Activated B cell treated with CpG ODN at 0.5 μM for 24 hours (primary cell): ENCODE measurements around the gene TCTN2. TPM values are rescaled to one million over a fixed set of nuclear protein-coding genes. Genes with fewer than 3 reads are reported as not detected.

Experiments
- ATAC-seq: fragments of 200-7000 bp; cut with Tn5 transposase; one replicate; pipeline ENCODE4 v1.10.0; 2021; ENCODE audit warnings: low read depth, mild to moderate bottlenecking, moderate library complexity
- CTCF ChIA-PET: fragments of 350-600 bp; sonication (Branson Sonifier 250); formaldehyde crosslinking; loops from one replicate; lab custom pipeline; 2021; ENCODE audit warnings: antibody characterized with exemption; lab: Charles Lee
- POLR2A ChIA-PET: fragments of 350-600 bp; sonication (Branson Sonifier 250); formaldehyde crosslinking; loops from one replicate; lab custom pipeline; 2021; ENCODE audit warnings: antibody characterized with exemption; lab: Charles Lee
- DNase-seq: peaks from one replicate; pipeline ENCODE4 v3.0.0; 2022
- H3K27ac Mint-ChIP-seq: one replicate; pipeline ENCODE4 v1.8.0; 2020; ENCODE audit warnings: mixed read lengths
- H3K27me3 Mint-ChIP-seq: one replicate; pipeline ENCODE4 v1.8.0; 2021; ENCODE audit warnings: mixed read lengths
- H3K36me3 Mint-ChIP-seq: one replicate; pipeline ENCODE4 v1.8.0; 2021; ENCODE audit warnings: low read depth, mixed read lengths
- H3K4me1 Mint-ChIP-seq: one replicate; pipeline ENCODE4 v1.8.0; 2021; ENCODE audit warnings: mixed read lengths
- H3K4me3 Mint-ChIP-seq: one replicate; pipeline ENCODE4 v1.8.0; 2020; ENCODE audit warnings: mild to moderate bottlenecking, mixed read lengths
- H3K9me3 Mint-ChIP-seq: one replicate; pipeline ENCODE4 v1.8.0; 2020; ENCODE audit warnings: mixed read lengths
- intact Hi-C: fragments of 100-400 bp; cut with micrococcal nuclease; formaldehyde crosslinking; loops from one replicate; pipeline ENCODE4 v1.15.1; 2024
- total RNA-seq: library from RNA; stranded (reverse); gene quantifications from 2 replicates; pipeline ENCODE4 v1.2.3, GENCODE V29; 2022
- TF ChIP-seq, protein P1 (sequence below): fragments of 200-600 bp; IDR thresholded peaks from one replicate; pipeline ENCODE4 v1.8.0; 2022; ENCODE audit warnings: antibody characterized with exemption, mild to moderate bottlenecking

TCTN2 gene
- total RNA-seq, 1 donor from 2014 or later = 10.3 TPM

- H3K4me1 Mint-ChIP-seq = peaks cover 15% of the 10 kb centered on the region
- intact Hi-C loops = no loop called here
- ChIA-PET CTCF (no interaction called here), POLR2A (no interaction called here)
- no peaks in the 10 kb centered on the region for H3K27me3 Mint-ChIP-seq
- H3K27ac Mint-ChIP-seq = no peak overlapping the region
- H3K36me3 Mint-ChIP-seq = peaks cover 77% of the 10 kb centered on the region
- TF ChIP-seq, protein P1, sequence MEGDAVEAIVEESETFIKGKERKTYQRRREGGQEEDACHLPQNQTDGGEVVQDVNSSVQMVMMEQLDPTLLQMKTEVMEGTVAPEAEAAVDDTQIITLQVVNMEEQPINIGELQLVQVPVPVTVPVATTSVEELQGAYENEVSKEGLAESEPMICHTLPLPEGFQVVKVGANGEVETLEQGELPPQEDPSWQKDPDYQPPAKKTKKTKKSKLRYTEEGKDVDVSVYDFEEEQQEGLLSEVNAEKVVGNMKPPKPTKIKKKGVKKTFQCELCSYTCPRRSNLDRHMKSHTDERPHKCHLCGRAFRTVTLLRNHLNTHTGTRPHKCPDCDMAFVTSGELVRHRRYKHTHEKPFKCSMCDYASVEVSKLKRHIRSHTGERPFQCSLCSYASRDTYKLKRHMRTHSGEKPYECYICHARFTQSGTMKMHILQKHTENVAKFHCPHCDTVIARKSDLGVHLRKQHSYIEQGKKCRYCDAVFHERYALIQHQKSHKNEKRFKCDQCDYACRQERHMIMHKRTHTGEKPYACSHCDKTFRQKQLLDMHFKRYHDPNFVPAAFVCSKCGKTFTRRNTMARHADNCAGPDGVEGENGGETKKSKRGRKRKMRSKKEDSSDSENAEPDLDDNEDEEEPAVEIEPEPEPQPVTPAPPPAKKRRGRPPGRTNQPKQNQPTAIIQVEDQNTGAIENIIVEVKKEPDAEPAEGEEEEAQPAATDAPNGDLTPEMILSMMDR = no peak
- H3K4me3 Mint-ChIP-seq = no peak overlapping the region
- ATAC-seq (no peak), DNase-seq (no peak)
- H3K9me3 Mint-ChIP-seq = no peaks in the 10 kb centered on the region
Observed at GRCh38 chr12:123727878-123728277, 57.0 kb downstream of the TCTN2 start.

- ATAC-seq (no peak), DNase-seq (no peak)
- Mint-ChIP-seq H3K4me1 (peaks cover 3% of the 10 kb centered on the region), H3K36me3 (peaks cover 92% of the 10 kb centered on the region), H3K4me3 (no peak overlapping the region), H3K27ac (no peak overlapping the region), H3K9me3 (no peaks in the 10 kb centered on the region), H3K27me3 (no peaks in the 10 kb centered on the region)
- intact Hi-C loops = no loop called here
- TF ChIP-seq, protein P1 = no peak
- ChIA-PET POLR2A (no interaction called here), CTCF (no interaction called here)
Observed at GRCh38 chr12:123731596-123731995, 60.7 kb downstream of the TCTN2 start.

GRCh38 chr12:123732251-123732650 is 61.3 kb downstream of the TCTN2 start:
- Mint-ChIP-seq H3K36me3 (peaks cover 91% of the 10 kb centered on the region), H3K4me3 (no peak overlapping the region), H3K9me3 (no peaks in the 10 kb centered on the region), H3K27ac (no peak overlapping the region), H3K27me3 (no peaks in the 10 kb centered on the region), H3K4me1 (peaks cover 9% of the 10 kb centered on the region)
- CTCF ChIA-PET = no interaction called here
- DNase-seq (no peak), ATAC-seq (no peak)
- POLR2A ChIA-PET = no interaction called here
- TF ChIP-seq, protein P1 = no peak
- intact Hi-C loops = no loop called here

DNA sequence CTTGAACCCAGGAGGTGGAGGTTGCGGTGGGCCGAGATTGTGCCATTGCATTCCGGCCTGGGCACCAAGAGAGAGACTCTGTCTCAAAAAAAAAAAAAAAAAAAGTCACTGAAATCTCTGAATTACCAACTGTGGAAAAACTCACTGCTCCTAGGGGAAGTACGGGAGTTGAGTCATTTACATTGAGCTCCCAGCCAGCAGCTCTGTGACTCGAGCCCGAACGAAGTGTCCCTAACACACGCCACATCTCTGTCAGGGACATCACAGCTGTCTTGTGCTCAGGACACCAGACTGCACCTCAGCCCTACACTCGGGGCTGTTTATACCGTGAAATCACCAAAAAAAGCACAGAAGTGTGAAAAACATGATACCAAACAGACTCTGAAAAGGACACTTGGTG is 62.3 kb downstream of the TCTN2 start:
- ChIA-PET POLR2A (interaction anchor here (0.7 to 1.4 kb wide), 2 partner anchors 12 to 20 kb away, joined by 3 to 6 read pairs; no protein-coding TSS in a partner anchor), CTCF (no interaction called here)
- no peaks in the 10 kb centered on the region for H3K27me3 Mint-ChIP-seq
- H3K36me3 Mint-ChIP-seq = peaks cover 90% of the 10 kb centered on the region
- ATAC-seq (no peak), DNase-seq (no peak)
- no peaks in the 10 kb centered on the region for H3K9me3 Mint-ChIP-seq
- no peak overlapping the region for H3K27ac Mint-ChIP-seq
- intact Hi-C loops = no loop called here
- peaks cover 17% of the 10 kb centered on the region for H3K4me1 Mint-ChIP-seq
- H3K4me3 Mint-ChIP-seq = no peak overlapping the region
- TF ChIP-seq, protein P1 = no peak

DNA sequence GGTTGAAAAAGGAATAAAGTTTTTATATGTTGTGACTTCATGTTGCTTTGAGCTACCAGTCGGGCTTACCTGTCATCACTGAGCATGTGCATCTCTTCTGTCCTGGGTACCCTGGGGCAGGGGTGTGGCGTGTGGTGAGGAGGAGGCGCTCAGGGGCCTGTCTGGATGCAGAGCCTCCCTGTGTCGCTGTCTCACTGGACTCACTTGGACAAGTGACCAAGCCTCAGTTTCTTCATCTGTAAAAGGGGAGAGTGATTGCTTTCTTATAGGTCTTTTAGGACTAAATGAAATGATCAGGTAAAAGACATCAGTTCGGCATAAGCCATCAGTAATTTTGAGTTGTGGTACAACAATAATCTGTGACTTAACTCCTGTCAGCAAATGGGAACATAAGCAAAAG is 63.4 kb downstream of the TCTN2 start:
- ChIA-PET CTCF (no interaction called here), POLR2A (interaction anchor here (1.4 kb wide), 1 partner anchor 11 kb away, joined by 3 read pairs; no protein-coding TSS in a partner anchor)
- intact Hi-C loops = no loop called here
- Mint-ChIP-seq H3K36me3 (peaks cover 90% of the 10 kb centered on the region), H3K27me3 (no peaks in the 10 kb centered on the region), H3K27ac (no peak overlapping the region), H3K4me1 (peaks cover 23% of the 10 kb centered on the region), H3K4me3 (no peak overlapping the region), H3K9me3 (no peaks in the 10 kb centered on the region)
- DNase-seq (no peak), ATAC-seq (no peak)
- TF ChIP-seq, protein P1 = no peak
